CD14-positive monocyte (primary cell): Measurements from ENCODE around the gene OTX1. TPM values are rescaled to one million over a fixed set of nuclear protein-coding genes. Genes with fewer than 3 reads are reported as not detected.

Experiments
- DNase-seq, 3 donors: peaks; one replicate each; pipeline ENCODE4 v3.0.0-alpha.2; 2011 to 2022
- H2AFZ ChIP-seq: 2 replicates; pipeline ENCODE4 v1.6.0; 2012; ENCODE audit warnings: mild to moderate bottlenecking, low read depth, low read length, inconsistent platforms; ENCODE audit not compliant: insufficient read depth, poor library complexity, severe bottlenecking
- H3K27ac ChIP-seq, 2 donors: 1 replicate in 1 of 2; 2 replicates in 1 of 2; pipeline ENCODE4 v1.5.1; 2012 to 2013; ENCODE audit warnings: low read length in 2 of 2, control low read depth in 1 of 2, inconsistent platforms in 1 of 2, low read depth in 1 of 2, mild to moderate bottlenecking in 1 of 2
- H3K27me3 ChIP-seq, 2 donors: one replicate each; pipeline versions ENCODE4 v1.6.0 to v1.6.1; 2011 to 2013; ENCODE audit warnings: low read length in 2 of 2; ENCODE audit not compliant: control insufficient read depth in 2 of 2, insufficient read depth in 2 of 2
- H3K36me3 ChIP-seq, 2 donors: replicated peaks in 1 of 2; 1 replicate in 1 of 2; 2 replicates in 1 of 2; pipeline versions ENCODE4 v1.5.1 to v1.6.1; 2012 to 2013; ENCODE audit warnings: low read length in 2 of 2, control low read depth in 1 of 2, inconsistent platforms in 1 of 2, mild to moderate bottlenecking in 1 of 2; ENCODE audit not compliant: insufficient read depth in 2 of 2, control insufficient read depth in 1 of 2
- H3K4me1 ChIP-seq, 2 donors: 1 replicate in 1 of 2; 2 replicates in 1 of 2; pipeline versions ENCODE4 v1.5.1 to v1.6.1; 2012 to 2013; ENCODE audit warnings: low read length in 2 of 2, control low read depth in 1 of 2, inconsistent platforms in 1 of 2, mild to moderate bottlenecking in 1 of 2, moderate library complexity in 1 of 2; ENCODE audit not compliant: insufficient read depth in 2 of 2, control insufficient read depth in 1 of 2
- H3K4me2 ChIP-seq: replicated peaks from 2 replicates; pipeline ENCODE3; 2012; ENCODE audit warnings: low read length, moderate library complexity, mild to moderate bottlenecking; ENCODE audit not compliant: poor library complexity, severe bottlenecking; ENCODE audit errors: extremely low read depth
- H3K4me3 ChIP-seq, 3 experiments: fragments of 200-600 bp in 1 of 3; sonication (generic) in 1 of 3; replicated peaks in 1 of 3; 1 replicate in 2 of 3; 2 replicates in 1 of 3; pipeline ENCODE4 v1.5.1; 2011 to 2013; ENCODE audit warnings: low read length in 3 of 3, mild to moderate bottlenecking in 3 of 3, control low read depth in 2 of 3, low read depth in 2 of 3, inconsistent platforms in 1 of 3, moderate library complexity in 1 of 3
- H3K79me2 ChIP-seq: 2 replicates; pipeline ENCODE4 v1.6.0; 2012; ENCODE audit warnings: mild to moderate bottlenecking, control low read depth, inconsistent platforms, low read length, moderate library complexity; ENCODE audit not compliant: insufficient read depth
- H3K9ac ChIP-seq: 2 replicates; pipeline ENCODE4 v1.6.0; 2017; ENCODE audit warnings: low read length, mild to moderate bottlenecking; ENCODE audit not compliant: insufficient read depth, poor library complexity, severe bottlenecking
- H3K9me3 ChIP-seq, 2 donors: replicated peaks in 1 of 2; 1 replicate in 1 of 2; 2 replicates in 1 of 2; pipeline versions ENCODE4 v1.5.1 to v1.6.1; 2012 to 2013; ENCODE audit warnings: low read length in 2 of 2, control low read depth in 1 of 2; ENCODE audit not compliant: control insufficient read depth in 1 of 2, insufficient read depth in 1 of 2
- H4K20me1 ChIP-seq: 2 replicates; pipeline ENCODE4 v1.6.0; 2012; ENCODE audit warnings: mild to moderate bottlenecking, low read length, control low read depth, moderate library complexity; ENCODE audit not compliant: insufficient read depth
- H3K27ac Mint-ChIP-seq, 7 donors: one replicate each; pipeline ENCODE4 v1.8.0; 2020; ENCODE audit warnings: mild to moderate bottlenecking in 7 of 7, mixed read lengths in 7 of 7, moderate library complexity in 6 of 7, inconsistent platforms in 2 of 7
- H3K27me3 Mint-ChIP-seq, 3 donors: one replicate each; pipeline ENCODE4 v1.8.0; 2021 to 2022; ENCODE audit warnings: low read depth in 3 of 3, mild to moderate bottlenecking in 3 of 3, mixed read lengths in 3 of 3, moderate library complexity in 3 of 3, inconsistent platforms in 1 of 3
- H3K36me3 Mint-ChIP-seq, 2 donors: one replicate each; pipeline ENCODE4 v1.8.0; 2020; ENCODE audit warnings: mixed read lengths in 2 of 2, inconsistent platforms in 1 of 2, mild to moderate bottlenecking in 1 of 2
- H3K4me1 Mint-ChIP-seq: one replicate; pipeline ENCODE4 v1.8.0; 2020; ENCODE audit warnings: mild to moderate bottlenecking, mixed read lengths
- H3K4me3 Mint-ChIP-seq, 2 donors: one replicate each; pipeline ENCODE4 v1.8.0; 2020; ENCODE audit warnings: mild to moderate bottlenecking in 2 of 2, mixed read lengths in 2 of 2, moderate library complexity in 1 of 2
- H3K9me3 Mint-ChIP-seq, 7 donors: one replicate each; pipeline ENCODE4 v1.8.0; 2020 to 2022; ENCODE audit warnings: mixed read lengths in 7 of 7, mild to moderate bottlenecking in 6 of 7, moderate library complexity in 6 of 7, inconsistent platforms in 2 of 7
- WGBS: methylation state at CpG from one replicate; pipeline ENCODE4 v1.1.5; 2013; ENCODE audit warnings: missing lambda C conversion rate; ENCODE audit not compliant: insufficient coverage; 5-methylcytosine and 5-hydroxymethylcytosine counted together
- intact Hi-C, 2 donors: fragments of 100-400 bp; cut with micrococcal nuclease; formaldehyde crosslinking; loops; one replicate each; pipeline versions ENCODE4 v1.15.0 to v1.15.1; 2023
- polyA minus RNA-seq: library from RNA; depleted of rRNA, polyadenylated mRNA; stranded (reverse); fragments of >200 nt; gene quantifications from 2 replicates; pipeline ENCODE4 v1.2.3, GENCODE V29; 2012
- polyA plus RNA-seq, 3 donors: library from polyadenylated mRNA; depleted of rRNA in 1 of 3; unstranded in 2 of 3; stranded (reverse) in 1 of 3; fragments of 300-500 nt in 2 of 3; fragments of >200 nt in 1 of 3; fragmentation: Illumina TruSeq in 2 of 3; gene quantifications; 1 replicate in 2 of 3; 2 replicates in 1 of 3; pipeline ENCODE4 v1.2.3, GENCODE V29; 2012 to 2021
- total RNA-seq, 12 experiments: library from RNA in 1 of 12; stranded (reverse) in 1 of 12; fragments of 120-200 nt in 1 of 12; gene quantifications; one replicate each; pipeline ENCODE4 v1.2.4 and lab custom pipeline; 2013 to 2026; ENCODE audit warnings: mixed read lengths in 6 of 12, inconsistent platforms in 1 of 12
- TF ChIP-seq, protein P1 (sequence below): fragments of 200-600 bp; IDR thresholded peaks from one replicate; pipeline ENCODE4 v1.8.0; 2022; ENCODE audit warnings: antibody characterized with exemption, mild to moderate bottlenecking

Gene OTX1
- total RNA-seq (2013): not detected
- not detected for polyA plus RNA-seq
- not detected in 2 replicates for polyA minus RNA-seq
- total RNA-seq (lab: John Stamatoyannopoulos, UW): 0 to 0.64 (median 0) reads per million in 11 experiments

DNA sequence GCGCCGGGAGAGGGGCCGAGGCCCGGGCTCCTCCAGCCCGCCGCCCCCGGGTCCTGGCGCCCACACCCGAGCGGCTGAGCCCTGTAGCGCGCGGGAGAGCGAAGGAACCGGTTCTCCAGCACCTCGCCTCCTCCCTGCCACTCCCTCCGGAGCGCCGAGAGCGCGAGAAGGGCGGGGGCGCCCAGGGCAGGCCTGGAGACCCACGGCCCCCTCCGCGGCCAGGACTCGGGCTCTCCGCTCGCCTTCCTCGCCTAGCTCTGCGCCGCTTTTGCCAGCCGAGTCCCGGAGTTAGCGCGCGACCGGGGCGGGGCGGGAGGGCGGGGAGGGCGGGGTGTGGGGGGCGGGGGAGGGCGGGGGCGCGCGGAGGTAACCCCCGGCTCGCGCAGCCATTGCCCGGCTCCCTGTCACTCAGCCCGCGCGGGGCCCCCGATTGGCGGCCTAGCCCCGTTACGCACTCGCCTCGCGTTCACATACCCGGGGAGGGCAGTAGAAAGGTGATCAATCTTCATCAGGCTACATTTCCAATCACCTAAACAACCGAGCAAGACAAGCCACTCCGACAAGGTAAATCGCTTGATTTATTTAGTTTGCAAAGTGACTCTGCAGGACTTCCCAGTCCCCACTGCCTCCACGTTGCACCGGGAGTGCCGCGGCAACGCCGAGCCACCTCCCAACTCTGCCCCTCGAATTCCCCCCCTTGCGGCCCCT, at the start of gene OTX1:
OTX1 (plus strand) TSS at position 497 of the 708 bp plus-strand sequence. CDS start 2,161 bp downstream, outside the sequence.
- H3K4me2 ChIP-seq: peak within 1 kb of the TSS; percentile 76
- H3K9me3 ChIP-seq: peaks cover 3 to 50% of the 10 kb centered on the region in 2 donors
- Mint-ChIP-seq H3K36me3 (peaks cover 22 to 24% of the 10 kb centered on the region in 2 donors), H3K27me3 (peaks cover 88 to 99% (median 92%) of the 10 kb centered on the region in 3 donors), H3K4me1 (peaks cover 70% of the 10 kb centered on the region), H3K9me3 (peaks cover 0 to 51% (median 22%) of the 10 kb centered on the region in 7 donors), H3K4me3 (peak within 1 kb of the TSS; percentile 66 to 91), H3K27ac (no peak within 1 kb of the TSS)
- intact Hi-C loops: no loop called here
- no peaks in the 10 kb centered on the region for H3K79me2 ChIP-seq
- H3K4me3 ChIP-seq: peak within 1 kb of the TSS in 2 of 3 experiments; percentile 19 to 68
- peaks cover 87 to 94% of the 10 kb centered on the region in 2 donors for H3K27me3 ChIP-seq
- no peak within 1 kb of the TSS for H2AFZ ChIP-seq
- WGBS: under 1% methylated on average over 37 of the region's 73 CpGs
- H4K20me1 ChIP-seq: no peaks in the 10 kb centered on the region
- H3K4me1 ChIP-seq: peaks cover 37 to 73% of the 10 kb centered on the region in 2 donors
- TF ChIP-seq, protein P1, sequence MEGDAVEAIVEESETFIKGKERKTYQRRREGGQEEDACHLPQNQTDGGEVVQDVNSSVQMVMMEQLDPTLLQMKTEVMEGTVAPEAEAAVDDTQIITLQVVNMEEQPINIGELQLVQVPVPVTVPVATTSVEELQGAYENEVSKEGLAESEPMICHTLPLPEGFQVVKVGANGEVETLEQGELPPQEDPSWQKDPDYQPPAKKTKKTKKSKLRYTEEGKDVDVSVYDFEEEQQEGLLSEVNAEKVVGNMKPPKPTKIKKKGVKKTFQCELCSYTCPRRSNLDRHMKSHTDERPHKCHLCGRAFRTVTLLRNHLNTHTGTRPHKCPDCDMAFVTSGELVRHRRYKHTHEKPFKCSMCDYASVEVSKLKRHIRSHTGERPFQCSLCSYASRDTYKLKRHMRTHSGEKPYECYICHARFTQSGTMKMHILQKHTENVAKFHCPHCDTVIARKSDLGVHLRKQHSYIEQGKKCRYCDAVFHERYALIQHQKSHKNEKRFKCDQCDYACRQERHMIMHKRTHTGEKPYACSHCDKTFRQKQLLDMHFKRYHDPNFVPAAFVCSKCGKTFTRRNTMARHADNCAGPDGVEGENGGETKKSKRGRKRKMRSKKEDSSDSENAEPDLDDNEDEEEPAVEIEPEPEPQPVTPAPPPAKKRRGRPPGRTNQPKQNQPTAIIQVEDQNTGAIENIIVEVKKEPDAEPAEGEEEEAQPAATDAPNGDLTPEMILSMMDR: no peak
- no peaks in the 10 kb centered on the region for H3K36me3 ChIP-seq
- DNase-seq: no peak
- no peak within 1 kb of the TSS for H3K9ac ChIP-seq
- no peak within 1 kb of the TSS for H3K27ac ChIP-seq

DNA sequence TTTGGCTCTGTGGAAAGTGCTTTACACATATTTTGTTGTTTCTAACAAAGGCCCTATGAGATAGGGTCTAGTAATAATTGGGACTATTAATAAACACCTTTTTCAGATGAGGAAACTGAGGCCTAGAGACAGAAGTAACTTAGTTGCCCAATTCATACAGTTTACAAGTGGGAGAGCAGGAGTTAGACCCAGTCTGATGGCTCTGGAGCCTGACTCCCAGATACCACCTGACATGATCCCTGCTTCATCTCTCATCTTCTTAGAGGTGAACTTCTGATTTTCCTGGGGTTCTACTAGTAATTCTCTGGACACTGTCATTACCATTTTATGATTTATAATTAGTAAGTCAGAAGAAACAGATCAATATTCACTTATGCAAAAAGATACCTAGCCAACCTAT, 49.1 kb upstream of the OTX1 start:
- TF ChIP-seq, protein P1: no peak
- H3K79me2 ChIP-seq: no peaks in the 10 kb centered on the region
- no peaks in the 10 kb centered on the region for H3K4me1 ChIP-seq
- H3K36me3 Mint-ChIP-seq: peaks cover 23 to 29% of the 10 kb centered on the region in 2 donors
- H3K9ac ChIP-seq: no peak overlapping the region
- no peaks in the 10 kb centered on the region for H3K9me3 ChIP-seq
- H3K9me3 Mint-ChIP-seq: no peaks in the 10 kb centered on the region
- H3K4me1 Mint-ChIP-seq: no peaks in the 10 kb centered on the region
- H3K4me2 ChIP-seq: no peak overlapping the region
- no peak for DNase-seq
- H2AFZ ChIP-seq: no peak overlapping the region
- no peak overlapping the region for H3K4me3 Mint-ChIP-seq
- H4K20me1 ChIP-seq: no peaks in the 10 kb centered on the region
- intact Hi-C loops: no loop called here
- H3K27ac Mint-ChIP-seq: no peak overlapping the region
- H3K27me3 Mint-ChIP-seq: peaks cover 0 to 1% (median 0%) of the 10 kb centered on the region in 3 donors
- no peaks in the 10 kb centered on the region for H3K27me3 ChIP-seq
- H3K4me3 ChIP-seq: no peak overlapping the region
- peaks cover 0 to 5% of the 10 kb centered on the region in 2 donors for H3K36me3 ChIP-seq
- no peak overlapping the region for H3K27ac ChIP-seq
